HL-60 (cell line): Measurements from ENCODE around the gene MROH2A.

Source experiments
- DNase-seq, 2 experiments: peaks; one replicate each; pipeline ENCODE4 v3.0.0-alpha.2; 2010 to 2020; ENCODE audit warnings: low read depth in 1 of 2, low spot score in 1 of 2
- H3K27ac ChIP-seq: fragments of 250-450 bp; sonication (Bioruptor Pico); replicated peaks from 2 replicates; pipeline ENCODE4 v1.5.1; 2020; ENCODE audit warnings: mild to moderate bottlenecking, moderate library complexity
- H3K27me3 ChIP-seq: fragments of 250-450 bp; sonication (Bioruptor Pico); 2 replicates; pipeline ENCODE4 v1.5.1; 2021; ENCODE audit warnings: mild to moderate bottlenecking, moderate library complexity; ENCODE audit not compliant: insufficient read depth, poor library complexity, severe bottlenecking
- H3K4me3 ChIP-seq: replicated peaks from 2 replicates; pipeline ENCODE4 v1.5.1; 2011; ENCODE audit warnings: mild to moderate bottlenecking, control low read depth, low read length; ENCODE audit not compliant: insufficient read depth
- GABPA ChIP-seq: IDR thresholded peaks from 2 replicates; pipeline ENCODE4 v1.6.1; 2012; ENCODE audit warnings: low read depth
- POLR2AphosphoS5 ChIP-seq: IDR thresholded peaks from 2 replicates; pipeline ENCODE4 v1.6.1; 2012; ENCODE audit warnings: low read depth
- REST ChIP-seq: IDR thresholded peaks from 2 replicates; pipeline ENCODE4 v1.6.1; 2012; ENCODE audit warnings: low read depth; ENCODE audit not compliant: insufficient replicate concordance
- SPI1 ChIP-seq: IDR thresholded peaks from 2 replicates; pipeline ENCODE4 v1.6.1; 2012; ENCODE audit warnings: low read depth, mild to moderate bottlenecking, borderline replicate concordance
- TF ChIP-seq, protein P1 (sequence below): IDR thresholded peaks from one replicate; pipeline ENCODE4 v1.5.1; 2011; ENCODE audit warnings: low read length, control low read depth, inconsistent platforms; ENCODE audit not compliant: insufficient read depth

Gene MROH2A

DNA sequence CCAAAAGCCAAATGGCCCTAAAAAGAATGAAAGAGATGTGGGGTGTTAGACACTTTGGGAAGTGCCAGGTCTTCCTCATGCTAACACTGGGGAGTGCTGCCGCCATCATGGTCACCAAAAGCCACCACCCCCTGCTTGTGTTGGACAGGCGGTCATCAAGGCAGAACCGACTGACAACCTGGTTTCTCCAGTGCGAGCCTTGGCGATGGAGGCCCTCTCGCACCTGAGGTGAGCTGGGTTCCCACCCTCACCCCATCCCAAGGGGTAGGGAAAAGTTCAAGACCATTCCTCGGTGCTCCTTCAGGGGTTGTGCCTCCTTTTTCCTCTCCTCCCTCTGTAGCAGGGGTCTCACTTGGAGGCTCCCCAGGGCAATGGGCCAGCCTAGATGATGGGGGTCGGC lies 33.6 kb downstream of the MROH2A start:
- H3K4me3 ChIP-seq: no peak overlapping the region
- TF ChIP-seq, protein P1, sequence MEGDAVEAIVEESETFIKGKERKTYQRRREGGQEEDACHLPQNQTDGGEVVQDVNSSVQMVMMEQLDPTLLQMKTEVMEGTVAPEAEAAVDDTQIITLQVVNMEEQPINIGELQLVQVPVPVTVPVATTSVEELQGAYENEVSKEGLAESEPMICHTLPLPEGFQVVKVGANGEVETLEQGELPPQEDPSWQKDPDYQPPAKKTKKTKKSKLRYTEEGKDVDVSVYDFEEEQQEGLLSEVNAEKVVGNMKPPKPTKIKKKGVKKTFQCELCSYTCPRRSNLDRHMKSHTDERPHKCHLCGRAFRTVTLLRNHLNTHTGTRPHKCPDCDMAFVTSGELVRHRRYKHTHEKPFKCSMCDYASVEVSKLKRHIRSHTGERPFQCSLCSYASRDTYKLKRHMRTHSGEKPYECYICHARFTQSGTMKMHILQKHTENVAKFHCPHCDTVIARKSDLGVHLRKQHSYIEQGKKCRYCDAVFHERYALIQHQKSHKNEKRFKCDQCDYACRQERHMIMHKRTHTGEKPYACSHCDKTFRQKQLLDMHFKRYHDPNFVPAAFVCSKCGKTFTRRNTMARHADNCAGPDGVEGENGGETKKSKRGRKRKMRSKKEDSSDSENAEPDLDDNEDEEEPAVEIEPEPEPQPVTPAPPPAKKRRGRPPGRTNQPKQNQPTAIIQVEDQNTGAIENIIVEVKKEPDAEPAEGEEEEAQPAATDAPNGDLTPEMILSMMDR: no peak
- TF ChIP-seq SPI1: no peak
- DNase-seq: no peak
- no peaks in the 10 kb centered on the region for H3K27me3 ChIP-seq
- H3K27ac ChIP-seq: no peak overlapping the region

GRCh38 chr2:233813236-233814055 lies 35.3 kb downstream of the MROH2A start:
- no peaks in the 10 kb centered on the region for H3K27me3 ChIP-seq
- DNase-seq: no peak
- TF ChIP-seq, protein P1: no peak
- TF ChIP-seq POLR2AphosphoS5 (no peak), GABPA (no peak), SPI1 (no peak), REST (no peak)
- H3K4me3 ChIP-seq: no peak overlapping the region
- H3K27ac ChIP-seq: no peak overlapping the region

- no peak for TF ChIP-seq SPI1
- TF ChIP-seq, protein P1: no peak
- no peak for TF ChIP-seq GABPA
- TF ChIP-seq POLR2AphosphoS5: no peak
- no peak for TF ChIP-seq REST
- no peak overlapping the region for H3K27ac ChIP-seq
- DNase-seq: no peak
Observed at GRCh38 chr2:233814056-233814835, 36.1 kb downstream of the MROH2A start.

More at GRCh38 chr2:233814056-233814835, 36.1 kb downstream of the MROH2A start:
- no peak overlapping the region for H3K4me3 ChIP-seq
- no peaks in the 10 kb centered on the region for H3K27me3 ChIP-seq
